A375 (cell line): ENCODE results near the gene TULP4. TPM values are rescaled to one million over a fixed set of nuclear protein-coding genes. Genes with fewer than 3 reads are reported as not detected.

Source experiments
- small RNA-seq: library from RNA; depleted of rRNA; stranded (forward); fragments of <200 nt; gene quantifications from one replicate; pipeline ENCODE3, GENCODE V24; 2014
- total RNA-seq: library from RNA; depleted of rRNA; stranded (reverse); fragments of >200 nt; shearing (Covaris generic); gene quantifications from 2 replicates; pipeline ENCODE4 v1.2.3, GENCODE V29; 2014; rRNA removed

TULP4 gene, protein sequence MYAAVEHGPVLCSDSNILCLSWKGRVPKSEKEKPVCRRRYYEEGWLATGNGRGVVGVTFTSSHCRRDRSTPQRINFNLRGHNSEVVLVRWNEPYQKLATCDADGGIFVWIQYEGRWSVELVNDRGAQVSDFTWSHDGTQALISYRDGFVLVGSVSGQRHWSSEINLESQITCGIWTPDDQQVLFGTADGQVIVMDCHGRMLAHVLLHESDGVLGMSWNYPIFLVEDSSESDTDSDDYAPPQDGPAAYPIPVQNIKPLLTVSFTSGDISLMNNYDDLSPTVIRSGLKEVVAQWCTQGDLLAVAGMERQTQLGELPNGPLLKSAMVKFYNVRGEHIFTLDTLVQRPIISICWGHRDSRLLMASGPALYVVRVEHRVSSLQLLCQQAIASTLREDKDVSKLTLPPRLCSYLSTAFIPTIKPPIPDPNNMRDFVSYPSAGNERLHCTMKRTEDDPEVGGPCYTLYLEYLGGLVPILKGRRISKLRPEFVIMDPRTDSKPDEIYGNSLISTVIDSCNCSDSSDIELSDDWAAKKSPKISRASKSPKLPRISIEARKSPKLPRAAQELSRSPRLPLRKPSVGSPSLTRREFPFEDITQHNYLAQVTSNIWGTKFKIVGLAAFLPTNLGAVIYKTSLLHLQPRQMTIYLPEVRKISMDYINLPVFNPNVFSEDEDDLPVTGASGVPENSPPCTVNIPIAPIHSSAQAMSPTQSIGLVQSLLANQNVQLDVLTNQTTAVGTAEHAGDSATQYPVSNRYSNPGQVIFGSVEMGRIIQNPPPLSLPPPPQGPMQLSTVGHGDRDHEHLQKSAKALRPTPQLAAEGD (N-terminal part only)
- 17.1 and 28.2 TPM in 2 replicates for total RNA-seq

DNA sequence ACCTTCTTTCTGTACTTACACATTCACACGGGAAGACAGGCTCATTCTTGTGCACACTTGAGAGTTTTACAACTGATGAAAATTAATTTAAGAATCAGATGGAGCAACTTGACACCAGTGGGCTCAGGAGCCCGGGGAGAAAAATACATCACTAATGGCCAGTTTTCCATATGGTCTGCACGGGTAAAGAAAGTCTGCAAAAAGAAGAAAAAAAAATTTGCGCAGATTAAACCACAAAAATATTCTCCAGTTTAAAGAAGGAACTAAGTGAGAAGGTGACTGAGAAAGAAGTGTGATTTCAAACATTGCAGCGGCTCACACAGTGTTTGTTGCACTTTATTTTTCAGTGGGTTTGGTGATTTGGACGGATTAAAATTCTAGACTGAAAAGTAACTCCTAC is at the start of gene TULP4:
TULP4 (plus strand) TSS at position 301 of the 400 bp plus-strand sequence. CDS start 1,552 bp downstream, outside the sequence.

DNA sequence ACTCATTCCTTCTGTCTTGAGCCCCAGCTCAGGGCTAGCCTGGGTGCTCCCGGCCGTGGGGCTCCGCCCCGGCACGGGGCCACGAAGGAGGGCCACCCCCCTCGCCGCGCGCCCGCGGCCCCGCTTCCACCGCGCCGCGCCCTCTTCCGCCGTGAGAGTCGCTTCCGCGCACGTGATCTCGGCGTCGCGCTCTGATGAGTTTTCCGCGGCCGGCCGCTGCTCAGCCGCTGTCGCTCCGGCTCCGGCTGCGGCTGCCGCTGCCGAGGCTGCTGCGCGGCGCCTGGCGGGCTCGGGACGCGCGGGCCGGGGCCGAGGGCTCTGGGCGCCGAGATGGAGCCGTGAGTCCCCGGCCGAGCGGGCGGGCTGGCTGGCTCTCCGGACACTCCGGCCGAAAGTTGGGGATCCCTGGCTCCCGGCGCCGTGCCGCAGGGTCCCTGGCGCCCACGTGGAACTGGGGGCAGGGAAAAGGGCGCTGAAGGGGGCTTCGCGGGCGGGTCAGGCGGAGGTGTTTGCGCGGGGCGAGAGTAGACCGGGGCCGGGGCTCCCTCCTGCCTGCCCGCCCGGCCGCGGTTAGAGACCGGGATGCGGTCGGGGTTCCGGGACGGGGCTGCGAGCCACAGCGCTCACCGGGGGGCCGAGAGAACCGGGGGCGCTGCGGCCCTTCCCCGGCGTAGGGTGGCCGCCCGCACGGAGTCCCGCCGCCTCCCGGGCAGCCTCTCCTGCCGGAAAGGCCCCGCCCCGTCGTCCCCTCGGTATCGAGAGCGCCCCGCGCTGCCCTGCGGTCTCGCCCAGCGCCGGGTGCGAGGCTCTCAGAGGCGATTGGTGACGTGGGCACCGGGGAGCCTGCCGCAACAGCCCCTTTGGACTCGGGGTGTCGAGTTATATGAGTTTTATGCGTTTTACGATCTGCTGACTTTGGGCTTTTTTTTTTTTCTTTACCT is 247.9 kb downstream of the TULP4 start, which contains the start of gene TMEM181:
TMEM181 (plus strand) TSS at position 197 of the 941 bp plus-strand sequence; CDS start at position 331, 134 bp downstream.

Small RNAs within 50 kb of the gene (small RNA-seq; reads per million reads assigned to genes)
- gene RN7SL173P, result not detected

Other genes starting within 250 kb of the TULP4 start
- gene SERAC1, start 144.2 kb upstream of the TULP4 start, total RNA-seq, result 2.6 and 4.0 TPM in 2 replicates
- 4.5 and 5.5 TPM in 2 replicates for gene GTF2H5, start 144.1 kb upstream of the TULP4 start, total RNA-seq
- gene TMEM181, start 247.6 kb downstream of the TULP4 start, total RNA-seq, result 15.0 and 17.7 TPM in 2 replicates